Gastrocnemius medialis (tissue), 4 donors: Measurements from ENCODE around the gene ZNF322. TPM values are rescaled to one million over a fixed set of nuclear protein-coding genes. Genes with fewer than 3 reads are reported as not detected.

ENCODE experiments used
- ATAC-seq, 2 donors: fragments of 150-250 bp; one replicate each; pipeline ENCODE4 v1.9.1; 2016
- DNase-seq, 2 donors: peaks; one replicate each; pipeline ENCODE4 v3.0.0-alpha.2; 2019
- H3K27ac ChIP-seq, 4 donors: fragments of 200-600 bp; sonication (generic); 1 replicate in 1 of 4; 2 replicates in 3 of 4; pipeline ENCODE4 v1.5.1; 2016 to 2018; ENCODE audit warnings: mild to moderate bottlenecking in 2 of 4, moderate library complexity in 1 of 4
- H3K27me3 ChIP-seq, 3 donors: fragments of 200-600 bp; sonication (generic) in 2 of 3; 1 replicate in 1 of 3; 2 replicates in 2 of 3; pipeline versions ENCODE4 v1.5.1 to v1.6.0; 2016 to 2019; ENCODE audit warnings: mild to moderate bottlenecking in 1 of 3, moderate library complexity in 1 of 3
- H3K36me3 ChIP-seq, 2 donors: fragments of 200-600 bp; sonication (generic) in 1 of 2; one replicate each; pipeline ENCODE4 v1.5.1; 2017 to 2018
- H3K4me1 ChIP-seq, 2 donors: fragments of 200-600 bp; sonication (generic) in 1 of 2; one replicate each; pipeline ENCODE4 v1.5.1; 2016 to 2017; ENCODE audit warnings: mild to moderate bottlenecking in 2 of 2
- H3K4me3 ChIP-seq, 4 donors: fragments of 200-600 bp; sonication (generic) in 3 of 4; 1 replicate in 1 of 4; 2 replicates in 3 of 4; pipeline ENCODE4 v1.5.1; 2016 to 2019; ENCODE audit warnings: mild to moderate bottlenecking in 2 of 4
- H3K9me3 ChIP-seq, 3 donors: fragments of 200-600 bp; sonication (generic) in 2 of 3; 1 replicate in 1 of 3; 2 replicates in 2 of 3; pipeline ENCODE4 v1.5.1; 2016 to 2019
- CTCF ChIP-seq, 5 experiments: fragments of 450-650 bp in 3 of 5; fragments of 200-600 bp in 2 of 5; sonication (generic) in 2 of 5; IDR thresholded peaks in 4 of 5; conservative IDR thresholded peaks in 1 of 5; 1 replicate in 4 of 5; 2 replicates in 1 of 5; pipeline ENCODE4 v1.5.1; 2016 to 2019; ENCODE audit warnings: antibody characterized with exemption in 5 of 5, mild to moderate bottlenecking in 3 of 5, moderate library complexity in 3 of 5
- POLR2A ChIP-seq, 2 donors: fragments of 450-650 bp; IDR thresholded peaks; one replicate each; pipeline ENCODE4 v1.6.1; 2017; ENCODE audit warnings: antibody characterized with exemption in 2 of 2, mild to moderate bottlenecking in 2 of 2, moderate library complexity in 2 of 2
- in situ Hi-C, 4 donors: fragments of 200-750 bp; cut with MboI; loops; one replicate each; pipeline versions ENCODE4 v1.15.0 to v1.8.0; 2017; ENCODE audit warnings: low sequenced_read_pairs in 4 of 4
- intact Hi-C: fragments of 100-400 bp; cut with DNase I; formaldehyde crosslinking; loops from one replicate; pipeline ENCODE4 v1.15.1; 2023; ENCODE audit warnings: low total_unique reads
- total RNA-seq, 4 donors: library from RNA; depleted of rRNA; stranded (reverse); fragments of >200 nt; gene quantifications; one replicate each; pipeline versions ENCODE4 v1.1.0 to v1.2.3, GENCODE V29; 2016

ZNF322 gene
- total RNA-seq, 4 donors from 2014 or later, result 5.1 to 10.8 (median 8.7) TPM

- Histone ChIP-seq H3K27me3 (peaks cover 23 to 34% (median 31%) of the 10 kb centered on the region in 3 donors), H3K27ac (peak overlapping the region in 3 of 4 donors; percentile 86 to 93 (median 90)), H3K4me1 (peaks cover 11 to 19% of the 10 kb centered on the region in 2 donors), H3K36me3 (peaks cover 0 to 24% of the 10 kb centered on the region in 2 donors), H3K4me3 (peak overlapping the region; percentile 82 to 97 (median 90)), H3K9me3 (no peaks in the 10 kb centered on the region)
- DNase-seq (no peak), ATAC-seq (no peak)
- in situ Hi-C loops, result loop anchor here in 3 of 4 donors (5.0 to 10.0 kb wide), 4 partner anchors 250 to 420 kb away; no protein-coding TSS in a partner anchor
- no peak for TF ChIP-seq CTCF (IDR thresholded peaks at IDR 0.05 in 4 of 5, conservative IDR thresholded peaks at IDR 0.05 in 1 of 5)
- no peak for TF ChIP-seq POLR2A (IDR thresholded peaks at IDR 0.05)
- intact Hi-C loops, result loop anchor here (1.0 to 10.0 kb wide), 5 partner anchors 23 to 537 kb away; a partner anchor contains a TSS
Observed at GRCh38 chr6:26594730-26595632, 64.6 kb downstream of the ZNF322 start.

GRCh38 chr6:26594131-26594498, 65.4 kb downstream of the ZNF322 start:
- TF ChIP-seq CTCF (IDR thresholded peaks at IDR 0.05 in 4 of 5, conservative IDR thresholded peaks at IDR 0.05 in 1 of 5) (no peak), POLR2A (IDR thresholded peaks at IDR 0.05) (no peak)
- ATAC-seq, result no peak
- Histone ChIP-seq H3K4me3 (no peak overlapping the region), H3K4me1 (peaks cover 11 to 19% of the 10 kb centered on the region in 2 donors), H3K9me3 (no peaks in the 10 kb centered on the region), H3K27me3 (peaks cover 23 to 34% (median 31%) of the 10 kb centered on the region in 3 donors), H3K36me3 (peaks cover 0 to 15% of the 10 kb centered on the region in 2 donors), H3K27ac (no peak overlapping the region)
- in situ Hi-C loops (loop anchor here in 2 of 4 donors (10.0 kb wide), 2 partner anchors 249 to 419 kb away; no protein-coding TSS in a partner anchor), intact Hi-C loops (loop anchor here (10.0 kb wide), 1 partner anchor 419 kb away; no protein-coding TSS in a partner anchor)
- DNase-seq, result no peak

- H3K4me1 ChIP-seq, result peaks cover 11 to 19% of the 10 kb centered on the region in 2 donors
- TF ChIP-seq POLR2A (IDR thresholded peaks at IDR 0.05), result no peak
- TF ChIP-seq CTCF (IDR thresholded peaks at IDR 0.05 in 4 of 5, conservative IDR thresholded peaks at IDR 0.05 in 1 of 5), result no peak
- no peak overlapping the region for H3K27ac ChIP-seq
- ATAC-seq (no peak), DNase-seq (no peak)
- H3K4me3 ChIP-seq, result no peak overlapping the region
- peaks cover 0 to 9% of the 10 kb centered on the region in 2 donors for H3K36me3 ChIP-seq
- no peaks in the 10 kb centered on the region for H3K9me3 ChIP-seq
- intact Hi-C loops (loop anchor here (10.0 kb wide), 1 partner anchor 419 kb away; no protein-coding TSS in a partner anchor), in situ Hi-C loops (loop anchor here in 2 of 4 donors (10.0 kb wide), 2 partner anchors 249 to 419 kb away; no protein-coding TSS in a partner anchor)
- H3K27me3 ChIP-seq, result peaks cover 23 to 34% (median 31%) of the 10 kb centered on the region in 3 donors
Observed at GRCh38 chr6:26593278-26594130, 66.0 kb downstream of the ZNF322 start.

- H3K4me1 ChIP-seq, result peaks cover 5 to 12% of the 10 kb centered on the region in 2 donors
- no peak overlapping the region for H3K27ac ChIP-seq
- no peaks in the 10 kb centered on the region for H3K9me3 ChIP-seq
- in situ Hi-C loops (loop anchor here in 2 of 4 donors (10.0 kb wide), 2 partner anchors 248 to 418 kb away; no protein-coding TSS in a partner anchor), intact Hi-C loops (loop anchor here (10.0 kb wide), 1 partner anchor 418 kb away; no protein-coding TSS in a partner anchor)
- ATAC-seq (no peak), DNase-seq (no peak)
- TF ChIP-seq POLR2A (IDR thresholded peaks at IDR 0.05) (no peak), CTCF (IDR thresholded peaks at IDR 0.05 in 4 of 5, conservative IDR thresholded peaks at IDR 0.05 in 1 of 5) (no peak)
- peaks cover 23 to 34% (median 31%) of the 10 kb centered on the region in 3 donors for H3K27me3 ChIP-seq
- no peak overlapping the region for H3K4me3 ChIP-seq
- peaks cover 0 to under 1% of the 10 kb centered on the region in 2 donors for H3K36me3 ChIP-seq
Observed at GRCh38 chr6:26592649-26593048, 66.9 kb downstream of the ZNF322 start.
